Activated CD4-positive, alpha-beta T cell treated with anti-CD3 and anti-CD28 coated beads, Interleukin-2, amount 50 U/mL, for 16 hours (primary cell): ENCODE measurements around the gene CELF4.

ENCODE experiments used
- DNase-seq: peaks from one replicate; pipeline ENCODE4 v3.0.0-alpha.2; 2020

Gene CELF4

DNA sequence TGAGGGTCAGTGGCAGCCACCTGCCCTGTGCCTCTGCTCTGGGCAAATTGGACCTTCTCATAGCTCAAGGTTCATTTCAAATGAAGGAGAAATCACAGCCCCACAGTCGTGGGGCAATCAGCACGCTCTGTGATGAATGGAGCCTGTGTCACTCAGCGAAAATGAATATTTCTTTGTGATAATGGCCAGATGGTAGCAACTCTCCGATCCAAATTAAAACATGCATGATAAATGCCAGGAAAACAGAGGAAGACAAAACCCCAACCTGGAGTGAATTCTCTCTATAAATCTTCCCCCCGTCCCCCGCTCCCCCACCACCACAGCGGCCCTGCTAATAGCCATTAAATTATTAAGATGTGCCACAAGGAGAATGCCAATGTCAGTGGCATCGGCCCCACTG lies 258.4 kb downstream of the CELF4 start:
- DNase-seq = no peak

- DNase-seq = no peak
Measured at GRCh38 chr18:37306432-37306831, 259.2 kb downstream of the CELF4 start.

DNA sequence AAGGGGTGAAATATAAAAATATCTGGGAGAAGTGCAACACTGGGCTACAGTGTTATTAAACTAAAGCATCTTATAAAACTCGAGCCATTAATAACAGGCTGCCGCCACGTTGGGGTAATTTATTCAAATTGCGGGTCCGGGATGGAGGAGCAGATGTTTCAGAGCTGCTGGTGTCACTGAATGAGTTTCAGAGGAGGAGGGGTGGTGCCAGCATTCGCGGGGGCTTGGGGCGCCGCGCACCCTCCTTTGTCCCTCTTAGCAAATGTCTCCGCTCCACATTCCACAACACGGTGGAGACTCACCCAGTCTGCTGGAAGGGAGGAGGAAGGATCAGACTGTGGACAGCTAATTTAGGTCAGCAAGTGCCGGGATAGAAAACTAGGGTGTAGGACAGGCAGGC lies 260.5 kb downstream of the CELF4 start:
- DNase-seq = no peak

- DNase-seq = no peak
Measured at GRCh38 chr18:37304012-37304680, 261.5 kb downstream of the CELF4 start.

DNA sequence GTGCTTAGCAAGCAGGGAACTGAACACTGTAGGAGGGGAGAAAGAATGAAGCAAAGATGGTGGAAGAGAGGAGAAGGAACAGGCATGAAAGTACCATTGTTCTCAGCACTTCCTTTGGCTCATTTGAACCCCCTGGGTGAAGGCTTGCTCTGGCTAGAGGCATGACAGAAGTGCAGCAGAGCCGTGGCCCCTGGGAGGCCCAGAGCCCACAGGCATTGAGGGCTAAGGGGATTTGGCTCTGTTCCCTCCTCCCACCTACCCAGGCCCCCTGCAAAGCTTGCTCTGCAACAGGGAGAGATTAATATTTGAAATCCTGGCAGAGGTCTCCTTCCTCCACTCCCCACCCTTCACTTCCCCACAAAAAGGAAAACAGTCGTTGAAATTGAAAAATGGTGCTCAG lies 262.6 kb downstream of the CELF4 start:
- DNase-seq = no peak

DNA sequence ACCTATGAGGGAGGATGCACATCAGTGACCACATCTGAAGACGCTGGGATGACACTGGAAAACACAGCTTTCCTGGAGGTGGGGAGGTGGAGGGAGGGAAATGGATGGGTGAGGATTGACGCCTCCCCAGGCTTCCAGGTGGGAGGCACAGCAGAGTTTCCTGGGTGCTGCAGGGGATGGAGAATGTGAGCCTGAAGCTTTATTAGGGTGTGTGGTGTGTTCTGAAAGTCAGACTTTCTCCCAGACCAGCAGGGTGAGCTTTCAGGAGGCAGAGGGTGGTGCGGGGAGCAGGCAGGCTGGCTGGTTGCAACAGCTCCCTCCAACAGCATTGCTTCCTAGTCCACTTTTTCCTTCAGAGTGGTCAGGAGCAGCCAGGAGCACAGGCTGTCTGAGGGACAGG lies 263.1 kb downstream of the CELF4 start:
- no peak for DNase-seq

DNA sequence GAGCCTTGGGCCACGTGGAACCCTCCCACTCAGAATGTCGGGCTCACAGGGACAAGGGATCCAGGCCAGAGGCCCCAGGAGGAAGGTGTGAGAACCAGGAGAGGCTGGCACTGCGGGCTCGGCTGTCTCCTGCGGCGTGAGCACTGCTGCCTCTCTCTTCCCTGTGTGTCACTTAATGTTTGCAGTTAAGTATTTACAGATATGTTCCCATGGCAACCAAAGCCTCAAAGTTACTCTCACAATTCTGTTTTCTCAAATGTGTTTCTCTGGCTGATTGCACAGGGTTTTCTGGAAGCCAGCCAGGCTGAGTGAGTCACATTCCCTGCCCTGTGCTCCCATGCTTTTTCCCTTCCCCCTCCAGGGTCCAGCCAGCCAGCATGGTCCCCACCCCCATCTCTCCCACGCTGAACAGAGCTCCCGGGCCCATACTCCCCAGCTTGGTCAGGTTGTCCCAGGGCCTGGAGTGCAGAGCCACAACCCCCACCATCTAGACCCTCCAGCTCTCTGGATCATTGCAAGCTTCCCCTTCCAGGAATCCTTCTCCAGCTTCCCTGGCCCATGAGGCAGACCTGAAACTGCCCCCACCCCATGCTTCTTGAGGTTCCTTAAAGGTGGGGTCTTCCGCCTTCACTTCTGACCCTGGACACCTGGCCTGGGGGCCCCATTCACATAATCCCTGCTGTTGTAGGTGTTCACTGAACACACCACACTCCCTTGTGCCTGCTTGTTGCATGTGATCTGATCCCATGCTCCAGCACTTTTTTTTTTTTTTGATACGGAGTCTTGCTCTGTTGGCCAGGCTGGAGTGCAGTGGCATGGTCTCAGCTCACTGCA lies 265.9 kb downstream of the CELF4 start:
- DNase-seq = peak; percentile 9

GRCh38 chr18:37298816-37299215 lies 266.8 kb downstream of the CELF4 start:
- no peak for DNase-seq

GRCh38 chr18:37297106-37297505 lies 268.5 kb downstream of the CELF4 start:
- no peak for DNase-seq

- peak; percentile 5 for DNase-seq
Measured at GRCh38 chr18:37294951-37295350, 270.6 kb downstream of the CELF4 start.

DNA sequence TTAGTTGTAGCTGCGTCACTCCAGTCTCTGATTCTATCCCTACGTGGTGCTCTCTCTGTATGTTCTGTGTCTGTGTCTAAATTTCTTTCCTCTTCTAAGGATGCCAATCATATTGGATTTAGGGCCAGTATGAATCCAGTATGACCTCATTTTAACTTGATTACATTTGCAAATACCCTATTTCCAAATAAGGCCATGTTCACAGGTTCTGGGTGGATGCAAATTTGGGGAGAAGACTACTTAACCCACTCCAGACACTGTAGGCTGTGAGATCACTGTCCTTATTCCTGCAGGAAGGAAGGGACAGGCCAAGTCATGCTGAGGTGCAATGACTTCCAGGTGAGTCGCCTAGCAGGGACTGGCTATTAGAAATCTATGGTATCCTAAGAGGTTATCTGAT lies 272.2 kb downstream of the CELF4 start:
- DNase-seq = no peak

DNA sequence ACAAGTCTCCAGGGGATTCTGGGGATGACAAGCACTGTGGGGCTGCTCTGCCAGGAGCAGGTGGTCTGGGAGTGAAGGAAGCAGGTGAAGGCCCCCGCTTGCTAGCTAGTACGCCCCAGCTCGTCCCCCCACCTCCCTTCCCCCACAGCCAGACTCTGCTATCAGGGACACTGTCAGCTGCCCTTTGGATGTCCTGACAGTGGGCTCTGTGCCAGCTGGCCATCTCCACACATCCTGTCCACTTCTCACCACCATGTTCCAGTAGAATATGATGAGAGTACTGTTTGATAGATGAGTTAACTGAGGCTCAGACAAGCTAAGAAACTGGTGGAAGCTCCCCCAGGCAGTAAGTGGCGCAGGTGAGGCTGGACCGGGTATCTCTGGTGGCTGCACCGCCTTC lies 276.2 kb downstream of the CELF4 start:
- DNase-seq = no peak

GRCh38 chr18:37287601-37288000 lies 278.0 kb downstream of the CELF4 start:
- DNase-seq = no peak

- DNase-seq = no peak
Measured at GRCh38 chr18:37286801-37287200, 278.8 kb downstream of the CELF4 start.

DNA sequence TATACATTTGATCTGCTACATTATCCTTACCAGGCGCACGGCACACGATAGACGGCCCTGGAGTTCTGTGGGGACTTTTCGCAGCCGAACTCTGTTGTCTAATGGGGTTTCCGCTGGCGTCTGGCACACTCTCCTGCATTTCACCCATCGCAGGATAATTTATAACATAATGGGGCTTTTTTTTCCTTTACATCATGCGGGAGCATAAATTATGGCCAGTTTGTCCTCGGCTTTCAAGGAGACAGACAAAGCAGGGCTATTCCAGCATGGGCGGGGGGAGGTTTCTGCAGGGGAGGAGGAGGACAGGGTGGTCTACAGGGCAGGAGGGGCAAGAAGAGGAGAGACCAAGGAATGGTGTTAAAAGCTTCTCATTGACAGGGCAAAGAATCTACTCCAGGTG lies 279.8 kb downstream of the CELF4 start:
- DNase-seq = no peak

- no peak for DNase-seq
Measured at GRCh38 chr18:37284260-37284659, 281.3 kb downstream of the CELF4 start.

DNA sequence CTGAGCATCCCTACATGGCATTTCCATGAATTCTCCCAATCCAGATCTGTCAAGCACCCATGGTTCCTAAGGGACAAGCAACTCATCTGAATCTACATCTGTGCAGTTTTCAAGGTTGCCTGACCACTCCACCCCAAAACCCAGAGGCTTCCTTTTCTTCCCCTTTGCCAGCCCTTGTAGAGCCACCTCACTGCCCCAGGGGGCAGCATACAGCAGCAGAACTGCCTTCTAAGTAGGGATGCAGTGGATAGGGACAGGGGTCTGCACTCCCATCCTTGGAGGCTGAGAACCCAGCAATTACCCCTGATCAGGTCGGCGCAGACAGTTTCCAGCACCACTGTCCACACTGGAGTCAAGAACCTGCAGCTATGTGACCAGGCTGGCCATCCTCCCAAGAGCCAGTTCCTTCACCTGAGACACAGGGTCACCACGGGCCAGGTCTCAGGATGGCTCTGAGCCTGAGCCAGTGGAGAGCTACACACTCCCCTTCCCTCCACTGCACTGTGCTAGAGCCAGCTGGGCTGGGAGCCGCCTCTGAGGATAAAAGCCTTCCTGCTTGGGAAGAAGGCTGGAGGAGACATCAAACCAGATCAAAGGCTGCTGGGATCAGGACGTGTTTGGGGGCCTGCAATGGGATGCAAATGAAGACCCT lies 283.1 kb downstream of the CELF4 start:
- DNase-seq = no peak

- no peak for DNase-seq
Measured at GRCh38 chr18:37280701-37281393, 284.8 kb downstream of the CELF4 start.

DNA sequence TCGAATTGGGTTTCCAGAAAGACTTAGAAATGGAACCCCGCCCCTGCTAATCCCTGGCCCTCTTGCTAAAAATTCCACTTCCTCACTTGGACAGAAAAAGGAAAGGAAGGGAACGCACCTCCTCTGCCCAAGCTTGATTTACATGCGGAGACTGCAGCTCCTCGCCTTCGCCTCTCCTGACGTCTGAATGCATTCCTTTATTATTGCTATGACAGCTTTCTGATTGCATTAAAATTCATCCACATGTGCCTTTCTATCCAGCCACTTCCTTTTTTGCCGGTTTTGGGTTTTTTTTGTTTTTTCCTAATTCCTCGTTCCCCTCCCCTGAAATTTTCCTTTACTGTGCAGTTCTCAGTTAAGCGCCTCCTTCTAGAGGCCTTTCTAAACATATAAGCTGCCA lies 287.8 kb downstream of the CELF4 start:
- DNase-seq = no peak

- DNase-seq = no peak
Measured at GRCh38 chr18:37276111-37276890, 289.3 kb downstream of the CELF4 start.

DNA sequence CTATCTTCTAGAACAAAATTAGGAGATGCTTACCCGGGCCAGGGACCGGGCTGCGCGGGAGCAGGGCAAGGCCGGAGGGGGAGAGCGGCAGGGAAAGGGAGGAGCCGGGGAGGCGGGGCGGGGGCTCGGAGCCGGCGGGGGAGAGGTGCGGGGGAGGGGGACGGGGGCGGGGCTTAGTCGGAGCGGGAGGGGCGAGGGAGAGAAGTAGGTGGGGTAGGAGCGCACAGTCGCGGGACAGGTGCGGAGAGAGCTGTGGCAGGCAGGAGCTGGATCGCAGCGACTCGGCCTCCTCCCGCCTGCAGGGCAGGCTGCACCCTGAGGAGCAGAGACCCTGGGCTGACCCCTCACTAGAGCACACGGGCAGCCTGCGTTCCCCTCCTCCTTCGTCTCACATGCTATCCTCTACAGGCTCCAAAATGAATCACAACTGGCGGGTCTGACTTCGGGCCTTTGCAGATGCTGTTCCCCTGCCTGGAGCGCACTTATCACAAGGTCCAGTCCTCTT lies 290.3 kb downstream of the CELF4 start:
- DNase-seq = no peak
